HL-60 (cell line): ENCODE results near the gene RAB32.
"Not testable (repeated sequence)": the region's sequence is repeated elsewhere in the genome, so short reads cannot be mapped to it uniquely, and the experiment has no call there.

ENCODE experiments used
- DNase-seq, 2 experiments: peaks; one replicate each; pipeline ENCODE4 v3.0.0-alpha.2; 2010 to 2020; ENCODE audit warnings: low read depth in 1 of 2, low spot score in 1 of 2
- H3K27ac ChIP-seq: fragments of 250-450 bp; sonication (Bioruptor Pico); replicated peaks from 2 replicates; pipeline ENCODE4 v1.5.1; 2020; ENCODE audit warnings: mild to moderate bottlenecking, moderate library complexity
- H3K27me3 ChIP-seq: fragments of 250-450 bp; sonication (Bioruptor Pico); 2 replicates; pipeline ENCODE4 v1.5.1; 2021; ENCODE audit warnings: mild to moderate bottlenecking, moderate library complexity; ENCODE audit not compliant: insufficient read depth, poor library complexity, severe bottlenecking
- H3K4me3 ChIP-seq: replicated peaks from 2 replicates; pipeline ENCODE4 v1.5.1; 2011; ENCODE audit warnings: mild to moderate bottlenecking, control low read depth, low read length; ENCODE audit not compliant: insufficient read depth
- CTCF ChIP-seq: IDR thresholded peaks from one replicate; pipeline ENCODE4 v1.5.1; 2011; ENCODE audit warnings: low read length, control low read depth, inconsistent platforms; ENCODE audit not compliant: insufficient read depth
- GABPA ChIP-seq: IDR thresholded peaks from 2 replicates; pipeline ENCODE4 v1.6.1; 2012; ENCODE audit warnings: low read depth
- POLR2AphosphoS5 ChIP-seq: IDR thresholded peaks from 2 replicates; pipeline ENCODE4 v1.6.1; 2012; ENCODE audit warnings: low read depth
- SPI1 ChIP-seq: IDR thresholded peaks from 2 replicates; pipeline ENCODE4 v1.6.1; 2012; ENCODE audit warnings: low read depth, mild to moderate bottlenecking, borderline replicate concordance
- TF ChIP-seq, protein P1 (sequence below): IDR thresholded peaks from 2 replicates; pipeline ENCODE4 v1.6.1; 2012; ENCODE audit warnings: low read depth; ENCODE audit not compliant: insufficient replicate concordance

Gene RAB32

GRCh38 chr6:146560607-146561006, 17.0 kb downstream of the RAB32 start:
- TF ChIP-seq SPI1 (peak; percentile 78), CTCF (no peak)
- Histone ChIP-seq H3K4me3 (no peak overlapping the region), H3K27ac (no peak overlapping the region), H3K27me3 (no peaks in the 10 kb centered on the region)
- DNase-seq, result no peak

GRCh38 chr6:146566661-146567060, 23.0 kb downstream of the RAB32 start:
- H3K27me3 ChIP-seq, H3K4me3 ChIP-seq, DNase-seq, H3K27ac ChIP-seq: not testable (repeated sequence)

- not testable (repeated sequence) for H3K4me3 ChIP-seq, H3K27ac ChIP-seq, DNase-seq, H3K27me3 ChIP-seq
Observed at GRCh38 chr6:146568619-146569018, 25.0 kb downstream of the RAB32 start.

DNA sequence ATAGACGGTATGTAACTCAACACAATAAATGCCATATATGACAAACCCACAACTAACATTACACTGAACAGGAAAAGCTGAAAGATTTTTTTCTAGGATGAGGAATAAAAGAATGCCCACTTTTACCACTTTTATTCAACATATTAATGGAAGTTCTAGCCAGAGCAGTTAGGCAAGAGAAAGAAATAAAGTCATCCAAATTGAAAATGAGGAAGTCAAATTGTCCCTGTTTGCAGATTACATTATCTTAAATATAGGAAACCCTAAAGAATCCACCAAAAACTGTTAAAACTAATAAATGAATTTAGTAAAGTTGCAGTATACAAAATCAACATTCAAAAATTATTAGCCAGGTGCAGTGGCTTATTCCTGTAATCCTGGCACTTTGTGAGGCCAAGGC, 30.6 kb downstream of the RAB32 start:
- Histone ChIP-seq H3K27ac (no peak overlapping the region), H3K4me3 (no peak overlapping the region), H3K27me3 (no peaks in the 10 kb centered on the region)
- DNase-seq, result no peak
- peak; percentile 81 for TF ChIP-seq SPI1
- TF ChIP-seq, protein P1, sequence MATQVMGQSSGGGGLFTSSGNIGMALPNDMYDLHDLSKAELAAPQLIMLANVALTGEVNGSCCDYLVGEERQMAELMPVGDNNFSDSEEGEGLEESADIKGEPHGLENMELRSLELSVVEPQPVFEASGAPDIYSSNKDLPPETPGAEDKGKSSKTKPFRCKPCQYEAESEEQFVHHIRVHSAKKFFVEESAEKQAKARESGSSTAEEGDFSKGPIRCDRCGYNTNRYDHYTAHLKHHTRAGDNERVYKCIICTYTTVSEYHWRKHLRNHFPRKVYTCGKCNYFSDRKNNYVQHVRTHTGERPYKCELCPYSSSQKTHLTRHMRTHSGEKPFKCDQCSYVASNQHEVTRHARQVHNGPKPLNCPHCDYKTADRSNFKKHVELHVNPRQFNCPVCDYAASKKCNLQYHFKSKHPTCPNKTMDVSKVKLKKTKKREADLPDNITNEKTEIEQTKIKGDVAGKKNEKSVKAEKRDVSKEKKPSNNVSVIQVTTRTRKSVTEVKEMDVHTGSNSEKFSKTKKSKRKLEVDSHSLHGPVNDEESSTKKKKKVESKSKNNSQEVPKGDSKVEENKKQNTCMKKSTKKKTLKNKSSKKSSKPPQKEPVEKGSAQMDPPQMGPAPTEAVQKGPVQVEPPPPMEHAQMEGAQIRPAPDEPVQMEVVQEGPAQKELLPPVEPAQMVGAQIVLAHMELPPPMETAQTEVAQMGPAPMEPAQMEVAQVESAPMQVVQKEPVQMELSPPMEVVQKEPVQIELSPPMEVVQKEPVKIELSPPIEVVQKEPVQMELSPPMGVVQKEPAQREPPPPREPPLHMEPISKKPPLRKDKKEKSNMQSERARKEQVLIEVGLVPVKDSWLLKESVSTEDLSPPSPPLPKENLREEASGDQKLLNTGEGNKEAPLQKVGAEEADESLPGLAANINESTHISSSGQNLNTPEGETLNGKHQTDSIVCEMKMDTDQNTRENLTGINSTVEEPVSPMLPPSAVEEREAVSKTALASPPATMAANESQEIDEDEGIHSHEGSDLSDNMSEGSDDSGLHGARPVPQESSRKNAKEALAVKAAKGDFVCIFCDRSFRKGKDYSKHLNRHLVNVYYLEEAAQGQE, result no peak

DNA sequence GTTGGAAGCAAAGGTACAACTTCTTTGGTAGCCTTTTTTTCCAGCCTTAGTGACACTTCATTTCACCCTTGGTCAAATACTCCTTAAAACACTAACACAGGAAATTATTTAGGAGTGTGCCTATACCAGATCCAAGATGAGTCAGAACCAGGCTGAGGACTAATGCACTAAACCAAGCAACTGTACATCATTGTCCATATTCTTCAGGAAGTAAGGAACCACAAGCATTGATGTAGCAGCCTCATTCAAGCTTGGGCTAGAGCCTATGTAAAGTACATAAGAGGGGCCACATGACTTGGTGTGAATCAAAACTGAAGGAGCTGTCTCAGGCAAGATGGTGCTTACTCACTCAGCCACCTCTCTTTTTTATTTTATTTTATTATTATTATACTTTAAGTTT, 34.4 kb downstream of the RAB32 start:
- Histone ChIP-seq H3K27me3 (no peaks in the 10 kb centered on the region), H3K4me3 (no peak overlapping the region), H3K27ac (no peak overlapping the region)
- no peak for DNase-seq
- no peak for TF ChIP-seq POLR2AphosphoS5
- no peak for TF ChIP-seq GABPA
- TF ChIP-seq, protein P1, result no peak
- no peak for TF ChIP-seq SPI1
- no peak for TF ChIP-seq CTCF
